Midbrain (tissue), 1 donor: ENCODE data around the gene NBAS.
"Not testable (repeated sequence)": the region's sequence is repeated elsewhere in the genome, so short reads cannot be mapped to it uniquely, and the experiment has no call there.

Experiments
- DNase-seq: peaks from one replicate; lab custom pipeline; 2025; lab: John Stamatoyannopoulos, UW

NBAS gene

DNA sequence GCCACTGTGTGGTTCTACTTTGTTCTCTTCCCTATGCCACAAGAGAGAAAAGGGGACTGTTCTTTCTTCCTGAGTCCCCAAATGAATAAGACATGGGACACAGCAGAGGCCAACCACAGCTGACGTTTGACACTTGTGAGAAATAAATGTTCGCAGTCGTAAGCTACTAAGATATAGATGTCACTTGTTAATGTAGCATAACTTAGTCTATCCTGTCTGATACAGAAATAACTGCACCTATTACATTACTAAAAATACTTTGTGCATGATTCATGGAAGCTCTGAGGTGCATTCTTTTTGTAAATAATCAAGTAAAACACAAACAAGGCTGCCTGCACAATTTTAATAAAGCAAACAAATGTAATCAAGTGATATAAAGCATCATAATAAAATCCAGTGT lies 148.8 kb downstream of the NBAS start:
- no peak for DNase-seq

DNA sequence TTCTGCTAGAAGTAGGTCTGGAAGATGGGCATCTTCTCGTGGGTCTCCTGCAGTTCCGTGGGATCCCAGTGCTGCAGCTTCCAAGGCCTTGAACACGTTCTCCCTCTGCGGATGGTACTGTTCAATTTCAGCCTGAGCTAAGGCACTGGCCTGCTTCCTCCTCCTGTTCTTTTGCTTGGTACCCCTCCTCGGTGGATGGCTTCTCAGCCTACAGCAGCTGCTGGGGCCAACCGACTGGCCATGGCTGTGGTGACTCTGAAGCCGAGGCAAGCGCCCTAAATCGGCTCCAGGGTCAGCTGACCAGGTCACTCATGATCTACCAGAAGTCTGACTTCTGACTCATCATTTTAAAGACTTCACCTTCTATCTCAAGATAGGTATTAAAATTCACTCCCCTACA lies 150.2 kb downstream of the NBAS start:
- no peak for DNase-seq

DNA sequence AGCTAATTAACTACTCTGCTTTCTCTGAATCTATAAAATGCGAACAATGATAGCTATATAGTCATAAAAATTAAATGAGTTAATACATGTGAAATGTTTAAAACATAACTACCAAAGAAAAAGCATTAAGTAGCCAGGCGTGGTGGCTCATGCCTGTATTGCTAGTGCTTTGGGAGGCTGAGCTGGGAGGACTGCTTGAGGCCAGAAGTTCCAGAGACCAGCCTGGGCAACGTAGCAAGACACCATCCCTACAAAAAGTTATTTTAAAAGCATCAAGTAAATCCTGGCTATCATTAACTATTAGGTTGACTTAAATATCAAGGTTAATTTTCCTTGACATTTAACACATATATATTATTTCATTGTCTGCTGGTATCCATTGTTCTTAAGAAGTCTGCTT lies 152.4 kb downstream of the NBAS start:
- DNase-seq: no peak

DNA sequence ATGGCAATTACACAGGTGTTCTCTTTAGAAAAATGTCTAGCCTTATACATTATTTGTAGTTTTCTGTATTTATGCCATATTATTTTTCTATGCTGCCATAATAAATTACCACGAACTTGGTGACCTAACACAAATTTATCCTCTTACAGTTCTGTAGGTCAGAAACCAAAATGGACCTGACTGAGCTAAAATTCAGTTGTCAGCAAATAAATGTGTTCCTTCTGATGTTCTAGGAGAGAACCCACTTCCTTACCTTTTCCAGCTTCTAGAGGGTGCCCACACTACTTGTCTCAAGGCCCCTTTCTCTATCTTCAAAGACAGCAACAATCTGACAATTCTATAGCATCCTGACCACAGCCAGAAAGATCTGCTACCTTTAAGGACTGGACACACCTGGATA lies 153.5 kb downstream of the NBAS start:
- no peak for DNase-seq

DNA sequence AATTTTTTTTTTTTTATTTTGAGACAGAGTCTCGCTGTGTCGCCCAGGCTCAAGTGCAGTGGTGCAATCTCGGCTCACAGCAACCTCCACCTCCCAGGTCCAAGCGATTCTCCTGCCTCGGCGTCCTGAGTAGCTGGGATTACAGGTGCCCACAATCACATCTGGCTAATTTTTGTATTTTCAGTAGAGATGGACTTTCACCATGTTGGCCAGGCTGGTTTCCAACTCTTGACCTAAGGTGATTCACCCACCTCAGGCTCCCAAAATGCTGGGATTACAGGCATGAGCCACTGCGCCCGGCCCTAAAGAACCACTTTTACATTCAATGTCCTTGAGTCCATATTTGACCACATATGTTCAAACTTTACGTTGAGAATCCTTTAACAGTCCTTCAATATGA lies 156.6 kb downstream of the NBAS start:
- not testable (repeated sequence) for DNase-seq

DNA sequence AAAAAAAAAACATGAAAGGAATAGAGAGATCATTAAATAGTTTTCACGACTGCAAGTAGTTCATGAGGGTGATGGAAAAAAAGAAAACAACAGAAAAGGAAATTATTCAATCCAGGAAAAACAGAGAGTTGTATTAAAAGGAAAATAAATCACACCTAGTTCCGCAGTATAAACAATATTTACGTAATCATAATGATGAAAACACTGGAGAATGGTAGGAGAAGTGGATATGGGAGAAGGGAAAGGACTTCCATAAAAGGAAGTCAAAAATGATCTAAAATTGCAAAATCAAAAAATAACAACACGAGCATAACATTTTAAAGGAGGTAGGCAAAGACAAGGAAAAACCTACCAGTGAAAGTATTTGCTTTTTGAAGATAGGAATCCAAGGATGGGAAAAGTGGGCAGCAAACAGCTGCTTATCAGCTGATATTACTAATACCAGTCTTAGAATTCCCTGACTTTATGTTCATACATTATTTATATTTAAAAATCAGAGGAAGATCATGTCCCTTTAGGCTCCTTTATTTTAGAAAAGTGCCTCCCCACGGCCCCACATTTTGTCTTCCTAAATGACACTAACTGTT lies 160.8 kb downstream of the NBAS start:
- no peak for DNase-seq

DNA sequence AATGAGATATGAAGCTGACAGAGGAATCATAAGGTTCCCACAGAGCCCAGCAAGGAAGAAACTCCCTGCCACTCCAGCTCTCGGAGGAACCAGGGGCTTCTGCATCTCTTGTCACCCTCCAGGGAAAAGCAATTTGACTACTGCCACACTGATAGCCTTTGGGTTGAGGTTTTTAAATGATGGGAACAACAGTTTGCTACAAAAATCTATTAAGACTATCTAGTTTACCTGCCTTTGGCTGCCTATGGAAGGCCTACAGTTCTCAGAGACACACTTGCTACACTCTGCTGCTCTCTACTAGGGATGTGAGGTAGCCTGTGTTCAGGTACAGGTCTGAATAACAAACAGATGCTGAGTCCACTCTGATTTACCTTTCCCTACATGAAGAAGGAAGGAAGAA lies 161.9 kb downstream of the NBAS start:
- DNase-seq: no peak

DNA sequence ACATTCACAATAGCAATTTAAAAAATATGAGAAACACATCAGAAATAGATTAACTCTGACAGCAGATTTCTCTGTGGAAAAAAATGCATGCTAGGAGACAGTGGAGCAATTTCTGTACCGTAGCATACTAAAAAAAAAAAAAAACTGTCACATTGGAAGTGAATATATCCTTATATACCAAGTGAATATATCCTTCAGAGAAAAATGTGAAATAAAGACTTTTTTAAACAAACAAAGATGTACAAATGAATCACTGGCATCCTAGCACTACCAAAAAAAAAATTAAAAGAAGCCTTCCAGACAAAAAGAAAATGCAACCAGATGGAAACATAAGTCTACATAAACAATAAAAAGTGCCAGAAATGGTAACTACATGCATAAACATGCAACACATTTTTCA lies 169.4 kb downstream of the NBAS start:
- DNase-seq: no peak

DNA sequence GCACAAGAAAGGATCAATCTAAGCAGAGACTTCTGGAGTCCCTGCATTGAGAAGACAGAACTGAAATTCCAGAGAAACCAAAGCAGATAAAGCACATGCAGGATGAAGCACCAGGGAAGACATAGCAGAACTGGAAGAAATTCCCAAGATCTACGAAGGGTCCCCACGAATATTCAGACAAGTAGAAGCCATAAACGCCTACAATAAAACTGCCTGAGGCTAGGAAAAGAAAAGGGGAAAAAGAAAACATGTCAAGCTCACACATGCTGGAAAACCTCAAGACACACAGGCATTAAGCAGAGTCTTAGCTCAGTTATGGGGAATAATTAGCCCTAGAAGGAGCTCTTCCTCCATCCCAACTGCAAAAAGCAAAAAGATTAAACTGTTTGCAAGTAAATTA lies 171.2 kb downstream of the NBAS start:
- no peak for DNase-seq

DNA sequence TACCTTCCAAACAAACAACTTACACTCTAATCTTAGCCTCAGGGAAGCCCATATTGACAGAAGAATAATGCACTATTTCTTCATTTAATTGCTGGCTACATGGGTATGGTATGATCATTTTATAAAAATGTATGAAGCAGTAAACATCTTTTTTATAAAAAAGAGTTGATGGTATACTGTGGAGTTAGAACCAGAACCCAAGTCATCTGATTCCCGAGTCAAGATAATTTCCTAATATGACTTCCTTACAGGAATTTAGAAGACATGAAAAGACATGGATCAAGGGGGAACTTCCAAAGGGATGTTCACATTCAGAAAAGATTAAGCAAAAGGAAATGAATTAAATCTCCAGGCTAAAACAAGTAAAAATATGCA lies 171.8 kb downstream of the NBAS start:
- DNase-seq: no peak

DNA sequence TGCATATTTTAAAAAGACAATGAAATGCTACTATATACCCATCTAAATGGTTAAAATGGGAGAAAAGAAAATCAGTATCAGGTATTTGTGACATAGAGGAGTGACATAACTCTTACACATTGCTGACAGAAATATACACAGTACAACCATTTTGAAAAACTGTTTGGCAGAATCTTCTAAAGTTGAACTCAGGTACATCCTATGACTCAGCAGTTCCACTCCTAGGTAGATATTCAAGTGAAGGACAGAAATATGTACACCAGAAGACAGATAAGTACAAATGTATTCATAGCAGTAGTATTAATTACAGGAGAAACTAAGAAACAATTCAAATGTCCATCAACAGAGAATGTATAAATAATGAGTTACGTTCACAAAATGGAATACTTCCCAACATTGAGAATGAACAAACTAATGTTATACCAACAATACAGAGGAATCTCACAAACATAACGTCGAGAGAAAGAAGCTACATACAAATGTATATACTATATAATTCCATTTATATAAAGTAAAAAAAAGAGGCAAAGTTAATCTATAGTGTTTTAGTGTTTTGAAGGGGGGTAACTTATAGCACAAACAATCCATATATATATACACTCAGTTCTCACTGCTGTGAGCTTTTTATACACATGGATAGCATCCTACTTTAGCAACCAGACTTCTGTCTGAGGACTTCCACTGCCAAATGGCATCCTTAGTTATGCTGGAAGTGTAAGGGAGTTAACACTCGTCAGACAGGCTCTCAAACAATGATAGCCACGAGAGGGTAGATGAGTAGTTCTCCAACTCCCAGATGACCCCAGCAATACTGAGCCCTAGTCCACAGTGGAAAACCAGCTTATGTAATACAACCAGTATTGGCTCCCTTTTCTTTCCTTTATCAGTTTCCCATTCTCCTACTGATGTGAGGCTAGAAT lies 172.5 kb downstream of the NBAS start:
- DNase-seq: no peak

DNA sequence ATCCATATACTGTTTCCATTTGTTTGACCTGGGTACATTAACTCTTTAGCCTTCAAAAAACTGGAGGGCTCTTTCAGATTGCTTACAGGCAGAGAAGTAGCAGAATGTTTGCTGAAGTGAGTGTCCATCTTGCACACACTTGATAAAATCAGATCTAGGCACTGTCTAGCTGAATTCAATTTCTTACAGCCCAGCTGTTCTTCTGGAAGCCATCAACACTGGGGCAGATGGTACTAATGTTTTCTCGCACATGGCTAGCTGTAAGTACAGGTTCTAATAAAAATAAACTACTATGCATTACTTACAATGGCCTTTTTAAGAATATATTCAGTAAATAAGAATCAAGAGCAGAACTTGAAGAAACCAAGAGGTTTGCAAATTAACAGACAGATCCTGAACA lies 175.9 kb downstream of the NBAS start:
- DNase-seq: no peak

DNA sequence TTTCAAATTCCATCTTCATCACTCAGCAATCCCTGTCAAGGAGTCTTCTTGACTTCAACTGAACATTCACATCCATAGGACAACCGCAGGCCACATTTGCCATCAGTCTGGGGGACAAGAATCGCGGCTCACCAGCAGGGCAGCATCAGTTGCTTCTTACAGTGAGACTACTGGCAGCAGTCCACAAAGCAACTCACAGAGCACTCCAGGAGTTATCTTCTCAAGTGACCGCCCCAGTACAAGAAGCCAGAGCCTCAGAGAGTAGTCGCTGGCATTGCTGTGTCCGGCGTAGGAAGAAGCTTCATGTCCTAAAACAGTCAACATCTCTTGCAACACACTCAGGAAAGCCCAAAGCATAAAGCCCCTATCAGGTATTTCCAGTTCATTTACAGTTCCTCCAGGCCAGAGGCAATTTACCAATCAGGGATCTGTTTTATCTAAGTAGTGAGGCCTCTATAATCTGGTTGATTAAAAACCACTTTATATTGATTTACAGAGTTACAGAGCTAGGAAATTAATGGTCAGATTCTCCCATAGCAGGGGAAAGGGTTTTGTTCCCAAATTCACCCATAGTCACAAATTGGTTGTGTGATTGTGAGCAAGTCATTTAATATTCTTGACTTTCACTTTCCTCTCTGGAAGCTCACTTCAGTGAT lies 177.3 kb downstream of the NBAS start:
- DNase-seq: no peak

DNA sequence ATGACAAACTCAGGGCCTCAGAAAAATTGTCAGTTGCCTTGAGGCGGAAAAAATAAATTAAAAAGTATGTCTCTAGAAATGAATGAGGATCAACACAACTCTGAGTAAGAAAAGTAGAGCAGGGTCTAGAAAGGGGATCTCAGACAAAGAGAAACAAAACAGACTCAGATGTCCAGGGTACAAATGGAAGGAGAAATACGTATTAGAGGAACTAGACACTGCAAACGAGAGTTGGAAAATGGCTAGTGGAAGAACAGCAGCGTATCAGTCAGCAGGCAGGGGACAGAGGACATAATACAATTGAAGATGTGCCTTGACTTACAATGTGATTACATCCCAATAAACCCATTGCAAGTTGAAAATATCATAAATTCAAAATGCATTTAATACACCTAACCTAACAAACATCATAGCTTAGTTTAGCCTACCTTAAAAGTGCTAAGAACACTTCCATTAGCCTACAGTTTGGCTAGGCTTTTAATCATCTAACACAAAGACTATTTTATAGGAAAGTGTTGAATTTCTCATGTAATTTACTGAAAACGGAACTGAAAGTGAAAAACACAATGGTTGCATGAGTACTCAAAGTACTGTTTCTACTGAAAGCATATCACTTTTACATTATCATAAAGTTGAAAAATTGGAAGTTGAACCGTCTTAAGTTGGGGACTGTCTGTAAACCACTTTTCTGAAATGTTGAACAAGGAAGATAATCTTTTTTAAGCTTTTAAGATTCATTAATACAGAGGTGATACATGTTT lies 182.8 kb downstream of the NBAS start:
- no peak for DNase-seq

DNA sequence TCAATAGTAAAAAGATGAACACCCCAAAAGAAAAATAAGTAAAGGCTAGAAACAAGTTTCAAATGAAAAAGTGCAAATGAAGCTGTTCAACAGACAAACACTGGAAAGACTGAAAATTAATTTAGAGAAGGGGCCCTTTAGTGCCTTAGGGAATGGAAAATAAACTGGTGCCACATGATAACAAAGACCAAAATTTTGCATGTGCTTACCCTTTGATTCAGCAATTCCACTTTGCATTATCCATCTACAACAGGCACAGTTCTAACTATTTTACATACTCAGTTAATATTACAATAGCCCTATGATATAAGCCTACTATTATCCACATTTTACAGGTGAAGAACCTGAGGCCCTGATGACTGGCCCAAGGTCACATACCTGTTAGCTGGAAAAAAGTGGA lies 183.9 kb downstream of the NBAS start:
- DNase-seq: no peak

DNA sequence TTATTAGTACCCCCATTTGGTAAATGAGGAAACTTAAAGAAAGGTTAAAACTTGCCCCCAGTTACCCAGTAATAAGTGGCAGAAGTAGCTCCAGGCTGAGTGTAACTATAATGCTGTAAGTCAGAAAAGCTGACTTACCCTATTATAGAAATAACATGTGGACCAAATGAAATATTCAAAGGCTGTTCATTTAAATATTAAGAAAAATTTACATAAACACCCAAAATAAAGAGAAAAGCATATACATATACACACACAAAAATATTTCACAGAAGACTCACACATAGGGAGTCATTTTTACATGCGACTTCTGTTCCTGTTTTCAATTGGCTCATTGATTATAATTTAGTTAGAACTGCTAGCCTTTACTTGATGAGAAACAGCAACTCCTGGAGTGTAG lies 189.1 kb downstream of the NBAS start:
- DNase-seq: no peak

DNA sequence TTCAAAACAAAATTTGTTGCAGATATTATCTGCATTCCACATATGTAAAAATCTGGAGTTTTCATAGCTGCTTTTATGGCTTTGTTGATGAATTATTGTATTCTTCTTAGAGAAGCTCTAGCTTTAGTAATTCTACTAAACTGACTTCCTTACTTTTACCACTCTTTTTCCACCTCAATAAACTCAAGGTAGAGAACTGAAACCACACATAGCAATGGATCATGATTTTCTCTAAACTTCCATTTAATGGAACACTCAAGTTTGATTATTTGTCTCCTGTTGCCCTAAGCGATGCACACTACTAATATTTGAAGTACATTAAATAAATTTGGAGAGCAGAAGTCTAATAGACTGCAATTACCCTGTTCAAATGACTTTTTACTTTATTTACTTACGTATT lies 192.0 kb downstream of the NBAS start:
- DNase-seq: no peak

DNA sequence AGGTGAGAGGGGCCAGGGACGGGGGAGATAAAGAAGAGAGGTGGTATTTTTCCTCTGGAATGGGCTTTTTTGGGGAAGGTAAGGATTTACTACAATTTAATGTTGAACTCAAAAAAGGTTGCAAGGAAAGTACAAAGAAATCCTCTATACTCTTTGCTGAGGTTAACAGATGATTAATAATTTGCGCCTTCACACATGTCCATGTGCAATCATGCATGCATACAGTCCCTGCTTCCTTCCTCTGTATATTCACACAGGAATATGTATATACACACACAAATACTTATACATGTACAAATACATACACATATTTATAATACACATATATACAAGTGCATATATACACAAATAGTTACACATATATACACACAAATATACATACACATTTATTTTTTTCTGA lies 193.4 kb downstream of the NBAS start:
- no peak for DNase-seq

DNA sequence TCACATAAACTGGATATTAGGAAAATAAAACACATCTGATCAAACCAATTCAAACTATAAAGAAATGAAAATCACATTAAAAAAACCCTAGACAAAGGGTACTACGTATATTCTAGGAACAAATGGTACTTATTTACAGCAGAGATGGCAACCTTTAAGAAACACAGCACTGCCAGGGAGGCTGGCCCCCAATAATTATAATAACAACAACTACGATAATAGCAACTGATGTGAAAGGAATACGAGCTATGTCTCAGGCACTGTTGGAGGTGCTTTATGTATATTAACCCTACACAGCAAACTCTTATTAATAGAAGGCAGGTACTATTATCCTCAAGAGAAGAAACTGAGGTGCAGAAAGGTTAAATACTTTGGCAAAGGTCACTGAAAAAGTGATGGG lies 193.9 kb downstream of the NBAS start:
- no peak for DNase-seq

DNA sequence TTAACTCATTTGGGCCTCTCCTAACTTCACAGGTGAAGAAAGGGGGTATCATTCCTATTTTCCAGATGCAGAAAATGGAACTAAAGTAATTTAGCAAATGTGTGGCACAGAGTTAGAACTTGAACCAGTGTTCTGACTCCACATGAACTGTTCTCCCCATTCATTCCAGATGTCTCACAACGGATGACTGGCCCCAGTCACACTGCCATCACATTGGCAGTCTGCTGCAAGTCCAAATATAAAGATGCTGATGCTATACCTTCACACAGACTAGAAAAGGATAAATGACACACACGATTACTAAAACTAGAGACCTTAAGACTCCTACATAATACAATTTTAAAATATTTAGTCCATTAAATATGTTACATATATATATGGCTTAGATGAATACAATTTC lies 195.7 kb downstream of the NBAS start:
- DNase-seq: no peak

DNA sequence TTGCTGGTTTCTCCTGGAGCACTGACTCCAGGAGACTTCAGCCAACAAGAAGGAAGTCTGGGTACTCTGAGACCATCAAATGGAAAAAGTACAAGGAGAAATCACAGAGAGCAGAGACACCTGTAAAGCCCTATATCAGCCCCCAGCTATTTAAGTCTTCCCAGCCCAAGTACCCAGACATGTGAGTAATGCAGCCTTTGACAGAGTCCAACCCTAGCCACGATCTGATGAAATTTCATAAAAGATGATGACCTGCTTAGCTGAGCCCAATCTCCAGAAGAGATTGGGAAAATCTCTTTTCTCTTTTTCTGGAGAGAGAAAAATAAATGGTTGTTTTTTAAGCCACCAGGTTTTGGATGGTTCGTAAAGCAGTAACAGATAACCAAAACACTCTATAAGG lies 196.6 kb downstream of the NBAS start:
- DNase-seq: no peak

DNA sequence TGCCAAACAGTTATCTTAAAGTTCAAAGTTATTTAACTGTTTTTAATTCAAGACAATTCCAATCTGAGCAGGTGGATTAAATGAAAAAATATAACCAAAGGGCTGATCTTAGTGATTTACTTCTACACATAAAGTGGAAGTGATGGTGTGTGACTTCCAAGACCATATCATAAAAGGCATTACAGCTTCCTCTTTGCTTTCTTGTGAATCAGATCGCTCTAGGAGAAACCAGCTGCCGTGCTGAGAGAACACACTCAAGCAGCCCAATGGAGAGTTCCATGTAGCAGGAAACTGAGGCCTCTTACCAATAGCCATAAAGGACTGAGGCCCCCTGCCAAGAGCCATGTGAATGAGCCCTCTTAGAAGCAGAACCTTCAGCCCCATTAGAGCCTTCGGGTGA lies 197.4 kb downstream of the NBAS start:
- no peak for DNase-seq

DNA sequence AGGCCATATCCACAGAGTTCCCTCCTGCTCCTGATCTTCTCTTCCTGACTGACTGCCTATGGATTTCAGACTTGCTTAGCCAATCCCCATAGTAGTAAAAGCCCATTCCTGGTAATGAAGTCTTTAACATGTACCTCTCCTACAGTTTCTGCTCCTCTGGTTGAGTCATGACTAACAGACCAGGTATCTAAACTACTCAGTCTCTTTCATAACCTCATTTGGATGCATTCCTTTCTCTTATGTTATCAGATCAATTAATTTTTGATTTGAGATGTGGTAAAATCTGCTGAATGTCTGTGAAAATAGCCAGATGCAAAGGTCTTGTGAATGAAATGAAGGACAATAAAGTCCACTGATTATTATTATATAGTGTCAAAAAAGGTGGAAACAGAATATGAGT lies 198.0 kb downstream of the NBAS start:
- no peak for DNase-seq
